ENCODE measurements around the gene PSMB2. TPM values are rescaled to one million over a fixed set of nuclear protein-coding genes. Genes with fewer than 3 reads are reported as not detected.

PSMB2 gene
- total and polyA plus RNA-seq, 5 donors from 2014 or later: 34.4 to 101 (median 71.0) TPM

DNA sequence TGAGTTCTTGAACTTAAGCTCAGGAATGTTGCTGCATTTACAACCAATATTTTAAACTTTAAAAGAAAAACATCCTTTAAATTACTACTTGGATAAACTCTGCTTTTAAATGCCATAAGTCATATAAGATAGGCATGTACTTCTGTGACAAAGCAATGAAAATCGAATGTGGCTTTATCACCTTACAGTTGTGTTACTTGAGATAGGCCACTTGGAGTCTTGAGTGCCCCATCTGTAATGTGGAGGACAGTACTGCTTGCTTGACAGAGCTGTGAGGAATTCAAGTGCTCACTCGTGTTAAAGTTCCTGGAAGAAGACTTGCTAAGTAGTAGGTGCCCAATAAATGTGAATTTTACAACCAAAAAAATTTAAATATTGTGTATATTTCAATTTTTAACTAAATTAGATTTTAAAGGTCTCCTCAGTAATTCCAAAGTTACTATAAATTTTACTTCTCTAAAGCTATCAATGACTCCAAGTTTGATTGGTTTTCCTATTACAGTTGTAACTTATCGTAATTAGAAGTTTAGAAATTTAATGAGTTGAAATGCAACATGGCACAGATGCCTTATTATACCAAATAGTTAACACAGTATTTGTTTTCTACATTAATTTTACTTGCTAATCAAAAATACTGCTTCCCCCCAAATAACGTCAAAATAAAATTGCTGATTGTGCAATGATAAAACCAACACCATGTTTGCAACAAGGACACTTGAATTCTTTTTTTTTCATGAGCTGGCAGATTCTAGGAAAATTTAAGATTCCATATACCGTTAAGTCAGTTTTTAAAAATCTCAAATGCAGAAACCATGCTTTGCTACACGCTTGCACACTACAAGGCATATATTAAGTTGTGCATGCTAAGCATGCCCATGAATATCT, 21.8 kb downstream of the PSMB2 start:
- no peak overlapping the region for H3K27ac ChIP-seq (ENCODE audit: insufficient read depth, low read length, poor library complexity, severe bottlenecking)
- Mint-ChIP-seq H3K4me3 (no peak overlapping the region), H3K36me3 (peaks cover 43% of the 10 kb centered on the region), H3K9me3 (no peaks in the 10 kb centered on the region), H3K4me1 (peaks cover 10 to 34% (median 25%) of the 10 kb centered on the region in 4 donors), H3K27ac (no peak overlapping the region), H3K27me3 (no peaks in the 10 kb centered on the region)
- H3K9me3 ChIP-seq (ENCODE audit: control insufficient read depth in 2 of 2, low read length in 2 of 2): no peaks in the 10 kb centered on the region
- H3K27me3 ChIP-seq (ENCODE audit: control insufficient read depth, insufficient read depth, low read length): no peaks in the 10 kb centered on the region
- H3K36me3 ChIP-seq (ENCODE audit: control insufficient read depth, insufficient read depth, low read length): peaks cover 35% of the 10 kb centered on the region
- H3K4me3 ChIP-seq (ENCODE audit: low read depth, low read length): no peak overlapping the region
- no peaks in the 10 kb centered on the region for H3K4me1 ChIP-seq (ENCODE audit: control insufficient read depth, insufficient read depth, low read length, poor library complexity, severe bottlenecking)
- ATAC-seq (ENCODE audit: low read depth in 2 of 2): no peak
- no peak for DNase-seq

- H3K9me3 ChIP-seq (ENCODE audit: control insufficient read depth in 2 of 2, low read length in 2 of 2): no peaks in the 10 kb centered on the region
- H3K27me3 ChIP-seq (ENCODE audit: control insufficient read depth, insufficient read depth, low read length): no peaks in the 10 kb centered on the region
- Mint-ChIP-seq H3K27ac (peak overlapping the region in 1 of 3 donors; percentile 26), H3K9me3 (no peaks in the 10 kb centered on the region), H3K4me3 (no peak overlapping the region), H3K4me1 (peaks cover 24 to 30% (median 30%) of the 10 kb centered on the region in 4 donors), H3K27me3 (no peaks in the 10 kb centered on the region), H3K36me3 (peaks cover 43% of the 10 kb centered on the region)
- H3K27ac ChIP-seq (ENCODE audit: insufficient read depth, low read length, poor library complexity, severe bottlenecking): no peak overlapping the region
- ATAC-seq (ENCODE audit: low read depth in 2 of 2) (no peak), DNase-seq (no peak)
- H3K4me3 ChIP-seq (ENCODE audit: low read depth, low read length): no peak overlapping the region
- H3K4me1 ChIP-seq (ENCODE audit: control insufficient read depth, insufficient read depth, low read length, poor library complexity, severe bottlenecking): no peaks in the 10 kb centered on the region
- H3K36me3 ChIP-seq (ENCODE audit: control insufficient read depth, insufficient read depth, low read length): peaks cover 25% of the 10 kb centered on the region
Observed at GRCh38 chr1:35615440-35615839, 25.9 kb downstream of the PSMB2 start.

GRCh38 chr1:35611655-35612054, 29.7 kb downstream of the PSMB2 start:
- Histone ChIP-seq H3K27me3 (ENCODE audit: control insufficient read depth, insufficient read depth, low read length) (no peaks in the 10 kb centered on the region), H3K27ac (ENCODE audit: insufficient read depth, low read length, poor library complexity, severe bottlenecking) (no peak overlapping the region), H3K36me3 (ENCODE audit: control insufficient read depth, insufficient read depth, low read length) (peaks cover 44% of the 10 kb centered on the region), H3K9me3 (ENCODE audit: control insufficient read depth in 2 of 2, low read length in 2 of 2) (no peaks in the 10 kb centered on the region), H3K4me1 (ENCODE audit: control insufficient read depth, insufficient read depth, low read length, poor library complexity, severe bottlenecking) (no peaks in the 10 kb centered on the region), H3K4me3 (ENCODE audit: low read depth, low read length) (no peak overlapping the region)
- Mint-ChIP-seq H3K27me3 (no peaks in the 10 kb centered on the region), H3K4me3 (no peak overlapping the region), H3K36me3 (peaks cover 27% of the 10 kb centered on the region), H3K9me3 (no peaks in the 10 kb centered on the region), H3K4me1 (peaks cover 17 to 30% (median 24%) of the 10 kb centered on the region in 4 donors), H3K27ac (no peak overlapping the region)
- ATAC-seq (ENCODE audit: low read depth in 2 of 2) (no peak), DNase-seq (no peak)

GRCh38 chr1:35605867-35606182, 35.5 kb downstream of the PSMB2 start:
- Histone ChIP-seq H3K9me3 (ENCODE audit: control insufficient read depth in 2 of 2, low read length in 2 of 2) (no peaks in the 10 kb centered on the region), H3K36me3 (ENCODE audit: control insufficient read depth, insufficient read depth, low read length) (peaks cover 66% of the 10 kb centered on the region), H3K4me1 (ENCODE audit: control insufficient read depth, insufficient read depth, low read length, poor library complexity, severe bottlenecking) (no peaks in the 10 kb centered on the region), H3K27me3 (ENCODE audit: control insufficient read depth, insufficient read depth, low read length) (no peaks in the 10 kb centered on the region), H3K4me3 (ENCODE audit: low read depth, low read length) (no peak overlapping the region), H3K27ac (ENCODE audit: insufficient read depth, low read length, poor library complexity, severe bottlenecking) (no peak overlapping the region)
- no peaks in the 10 kb centered on the region for H3K9me3 Mint-ChIP-seq
- H3K36me3 Mint-ChIP-seq: peaks cover 23% of the 10 kb centered on the region
- ATAC-seq (ENCODE audit: low read depth in 2 of 2): no peak
- H3K4me1 Mint-ChIP-seq: peaks cover 7 to 17% (median 13%) of the 10 kb centered on the region in 4 donors
- peak overlapping the region in 2 of 3 donors; percentile 22 to 73 for H3K27ac Mint-ChIP-seq
- no peak for DNase-seq
- no peak overlapping the region for H3K4me3 Mint-ChIP-seq
- H3K27me3 Mint-ChIP-seq: no peaks in the 10 kb centered on the region

DNA sequence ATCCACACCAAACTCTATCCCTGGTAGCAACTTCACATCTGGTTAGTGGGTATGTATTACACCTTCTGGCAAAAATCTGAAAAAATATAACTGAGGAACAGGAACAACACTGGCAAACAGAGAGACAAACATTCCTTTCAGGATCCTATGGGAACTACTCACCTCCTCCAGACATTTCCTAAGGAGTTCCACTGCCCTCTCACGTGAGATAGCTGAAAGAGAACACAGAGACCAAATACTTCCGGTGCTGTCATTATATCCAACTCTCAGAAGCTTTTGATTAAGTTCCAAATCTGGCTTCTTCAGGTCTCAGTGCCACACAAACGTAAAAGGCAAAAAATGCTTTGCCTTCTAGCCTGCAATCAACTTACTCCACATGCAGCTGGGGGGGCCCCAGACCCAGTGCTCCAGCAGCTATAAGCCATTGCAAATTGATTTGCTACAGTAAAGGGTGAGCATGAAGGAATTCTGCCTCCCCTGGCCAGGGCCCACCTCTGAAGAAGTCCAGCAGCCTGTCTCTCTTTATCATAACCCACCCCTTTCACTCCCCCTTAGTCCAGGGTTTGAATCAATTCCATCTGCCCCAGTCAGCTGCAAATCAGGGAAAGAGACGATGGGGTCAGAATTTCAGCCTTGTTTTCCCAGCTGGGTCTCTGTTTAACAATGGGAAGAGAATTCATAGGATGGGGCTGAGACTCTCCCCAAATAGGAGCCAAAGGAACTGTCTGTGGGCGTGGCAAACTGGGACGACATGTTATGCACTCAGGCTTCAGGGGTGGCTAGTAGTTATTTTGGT, 36.1 kb downstream of the PSMB2 start:
- DNase-seq (no peak), ATAC-seq (ENCODE audit: low read depth in 2 of 2) (no peak)
- no peak overlapping the region for H3K27ac ChIP-seq (ENCODE audit: insufficient read depth, low read length, poor library complexity, severe bottlenecking)
- Mint-ChIP-seq H3K4me3 (no peak overlapping the region), H3K4me1 (peaks cover 7 to 16% (median 12%) of the 10 kb centered on the region in 4 donors), H3K27ac (peak overlapping the region in 2 of 3 donors; percentile 22 to 73), H3K27me3 (no peaks in the 10 kb centered on the region), H3K36me3 (peaks cover 22% of the 10 kb centered on the region), H3K9me3 (no peaks in the 10 kb centered on the region)
- no peaks in the 10 kb centered on the region for H3K4me1 ChIP-seq (ENCODE audit: control insufficient read depth, insufficient read depth, low read length, poor library complexity, severe bottlenecking)
- peaks cover 70% of the 10 kb centered on the region for H3K36me3 ChIP-seq (ENCODE audit: control insufficient read depth, insufficient read depth, low read length)
- no peak overlapping the region for H3K4me3 ChIP-seq (ENCODE audit: low read depth, low read length)
- H3K9me3 ChIP-seq (ENCODE audit: control insufficient read depth in 2 of 2, low read length in 2 of 2): no peaks in the 10 kb centered on the region
- H3K27me3 ChIP-seq (ENCODE audit: control insufficient read depth, insufficient read depth, low read length): no peaks in the 10 kb centered on the region

DNA sequence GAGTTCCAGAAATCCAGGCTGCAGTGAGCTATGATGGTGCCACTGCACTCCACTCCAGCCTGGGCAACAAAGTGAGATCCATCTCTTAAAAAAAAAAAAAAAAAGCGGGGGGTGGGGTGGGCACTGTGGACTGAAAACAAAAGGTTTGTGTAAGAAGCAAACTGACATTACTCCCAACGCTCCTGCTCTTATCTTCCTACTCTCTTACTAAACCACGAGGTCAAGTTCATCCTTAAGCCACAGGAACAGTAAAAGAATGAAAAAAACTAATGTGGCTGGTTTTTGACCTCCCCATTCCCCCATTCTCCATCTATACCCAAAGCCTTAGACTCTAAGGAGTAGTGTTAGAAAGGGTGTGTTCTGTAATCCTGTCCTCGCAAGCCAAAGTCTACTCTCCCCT, 37.4 kb downstream of the PSMB2 start:
- no peaks in the 10 kb centered on the region for H3K27me3 Mint-ChIP-seq
- H3K36me3 Mint-ChIP-seq: peaks cover 28% of the 10 kb centered on the region
- DNase-seq (no peak), ATAC-seq (ENCODE audit: low read depth in 2 of 2) (no peak)
- Histone ChIP-seq H3K27me3 (ENCODE audit: control insufficient read depth, insufficient read depth, low read length) (no peaks in the 10 kb centered on the region), H3K9me3 (ENCODE audit: control insufficient read depth in 2 of 2, low read length in 2 of 2) (no peaks in the 10 kb centered on the region), H3K36me3 (ENCODE audit: control insufficient read depth, insufficient read depth, low read length) (peaks cover 74% of the 10 kb centered on the region), H3K4me3 (ENCODE audit: low read depth, low read length) (no peak overlapping the region), H3K27ac (ENCODE audit: insufficient read depth, low read length, poor library complexity, severe bottlenecking) (no peak overlapping the region), H3K4me1 (ENCODE audit: control insufficient read depth, insufficient read depth, low read length, poor library complexity, severe bottlenecking) (no peaks in the 10 kb centered on the region)
- peaks cover 7 to 18% (median 15%) of the 10 kb centered on the region in 4 donors for H3K4me1 Mint-ChIP-seq
- no peak overlapping the region for H3K4me3 Mint-ChIP-seq
- H3K9me3 Mint-ChIP-seq: no peaks in the 10 kb centered on the region
- H3K27ac Mint-ChIP-seq: peak overlapping the region in 1 of 3 donors; percentile 76

DNA sequence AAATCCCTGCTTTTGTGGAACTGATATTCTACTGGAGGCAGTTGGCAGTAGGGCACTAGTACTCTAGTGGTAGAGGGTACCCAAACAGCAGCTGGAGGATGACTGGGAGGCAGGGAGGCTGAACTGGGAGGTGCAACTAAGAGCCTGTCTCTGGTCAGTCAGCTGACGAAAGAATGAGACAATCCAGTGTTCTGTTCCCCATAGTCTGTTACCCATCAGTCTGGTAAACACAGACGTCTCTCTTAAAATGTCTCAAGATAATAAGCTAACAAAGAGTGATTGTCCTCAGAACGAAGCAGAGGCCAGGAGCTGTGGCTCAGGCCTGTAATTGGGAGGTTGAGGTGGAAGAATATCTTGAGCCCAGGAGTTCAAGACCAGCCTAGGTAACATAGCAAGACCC, 37.9 kb downstream of the PSMB2 start:
- H3K27ac Mint-ChIP-seq: peak overlapping the region in 1 of 3 donors; percentile 33
- Histone ChIP-seq H3K36me3 (ENCODE audit: control insufficient read depth, insufficient read depth, low read length) (peaks cover 73% of the 10 kb centered on the region), H3K4me3 (ENCODE audit: low read depth, low read length) (no peak overlapping the region), H3K27ac (ENCODE audit: insufficient read depth, low read length, poor library complexity, severe bottlenecking) (no peak overlapping the region), H3K4me1 (ENCODE audit: control insufficient read depth, insufficient read depth, low read length, poor library complexity, severe bottlenecking) (no peaks in the 10 kb centered on the region), H3K9me3 (ENCODE audit: control insufficient read depth in 2 of 2, low read length in 2 of 2) (no peaks in the 10 kb centered on the region), H3K27me3 (ENCODE audit: control insufficient read depth, insufficient read depth, low read length) (no peaks in the 10 kb centered on the region)
- peaks cover 28% of the 10 kb centered on the region for H3K36me3 Mint-ChIP-seq
- H3K4me3 Mint-ChIP-seq: no peak overlapping the region
- H3K4me1 Mint-ChIP-seq: peaks cover 7 to 18% (median 15%) of the 10 kb centered on the region in 4 donors
- DNase-seq (no peak), ATAC-seq (ENCODE audit: low read depth in 2 of 2) (no peak)
- H3K27me3 Mint-ChIP-seq: no peaks in the 10 kb centered on the region
- no peaks in the 10 kb centered on the region for H3K9me3 Mint-ChIP-seq
